ENCODE measurements around the gene POLH. TPM values are rescaled to one million over a fixed set of nuclear protein-coding genes. Genes with fewer than 3 reads are reported as not detected.
"Not testable (repeated sequence)": the region's sequence is repeated elsewhere in the genome, so short reads cannot be mapped to it uniquely, and the experiment has no call there.

Gene POLH
- total and polyA plus RNA-seq, 12 donors, result 1.5 to 25.0 (median 13.3) TPM

DNA sequence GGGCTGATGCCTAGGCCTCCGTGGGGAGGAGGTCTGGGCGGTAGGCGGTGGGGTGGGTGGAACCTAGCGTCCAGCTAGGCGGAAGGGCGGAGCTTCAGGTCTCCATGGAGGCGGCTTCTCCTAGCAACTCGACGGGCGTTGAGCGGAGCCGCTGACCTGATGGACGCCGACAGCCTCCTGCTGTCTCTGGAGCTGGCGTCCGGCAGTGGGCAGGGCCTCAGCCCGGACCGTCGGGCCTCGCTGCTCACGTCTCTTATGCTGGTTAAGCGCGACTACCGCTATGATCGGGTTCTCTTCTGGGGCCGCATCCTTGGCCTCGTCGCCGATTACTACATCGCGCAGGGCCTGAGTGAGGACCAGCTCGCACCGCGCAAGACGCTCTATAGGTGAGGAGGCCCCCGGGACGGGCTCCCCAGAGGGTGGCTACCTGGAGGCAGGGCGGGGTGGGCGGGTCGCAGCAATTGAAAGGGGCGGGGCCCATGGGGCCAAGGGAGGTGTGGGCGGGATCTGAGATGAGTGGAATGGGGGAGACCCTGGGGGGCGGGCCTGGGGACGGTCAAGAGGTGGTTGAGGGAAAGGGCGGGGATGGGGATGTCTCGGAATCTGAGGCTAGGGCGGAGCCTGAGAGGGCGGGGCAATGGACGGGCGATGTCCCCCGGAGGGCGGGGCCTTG, 69.1 kb downstream of the POLH start, which contains the start of gene RSPH9:
RSPH9 (plus strand) TSS at position 97 of the 673 bp plus-strand sequence; CDS start at position 160, 63 bp downstream.
- 2 to 14% (median 4%) methylated on average over 23 to 52 of the region's 52 CpGs for WGBS, 4 donors
- intact Hi-C loops (cut with DNase I), result no loop called here
- H3K36me3 ChIP-seq (replicated peaks in 1 of 2), result peaks cover 0 to 19% of the 10 kb centered on the region in 2 donors
- H3K4me1 ChIP-seq (replicated peaks in 1 of 2), result peaks cover 4 to 5% of the 10 kb centered on the region in 2 donors
- TF ChIP-seq, protein P1, sequence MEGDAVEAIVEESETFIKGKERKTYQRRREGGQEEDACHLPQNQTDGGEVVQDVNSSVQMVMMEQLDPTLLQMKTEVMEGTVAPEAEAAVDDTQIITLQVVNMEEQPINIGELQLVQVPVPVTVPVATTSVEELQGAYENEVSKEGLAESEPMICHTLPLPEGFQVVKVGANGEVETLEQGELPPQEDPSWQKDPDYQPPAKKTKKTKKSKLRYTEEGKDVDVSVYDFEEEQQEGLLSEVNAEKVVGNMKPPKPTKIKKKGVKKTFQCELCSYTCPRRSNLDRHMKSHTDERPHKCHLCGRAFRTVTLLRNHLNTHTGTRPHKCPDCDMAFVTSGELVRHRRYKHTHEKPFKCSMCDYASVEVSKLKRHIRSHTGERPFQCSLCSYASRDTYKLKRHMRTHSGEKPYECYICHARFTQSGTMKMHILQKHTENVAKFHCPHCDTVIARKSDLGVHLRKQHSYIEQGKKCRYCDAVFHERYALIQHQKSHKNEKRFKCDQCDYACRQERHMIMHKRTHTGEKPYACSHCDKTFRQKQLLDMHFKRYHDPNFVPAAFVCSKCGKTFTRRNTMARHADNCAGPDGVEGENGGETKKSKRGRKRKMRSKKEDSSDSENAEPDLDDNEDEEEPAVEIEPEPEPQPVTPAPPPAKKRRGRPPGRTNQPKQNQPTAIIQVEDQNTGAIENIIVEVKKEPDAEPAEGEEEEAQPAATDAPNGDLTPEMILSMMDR (IDR thresholded peaks at IDR 0.05), result no peak
- TF ChIP-seq POLR2A (IDR thresholded peaks at IDR 0.05), result no peak
- no peaks in the 10 kb centered on the region for H3K27me3 ChIP-seq
- peak within 1 kb of the TSS in 2 of 5 donors; percentile 45 to 48 for H3K27ac ChIP-seq
- no peaks in the 10 kb centered on the region for H3K9me3 ChIP-seq (replicated peaks in 1 of 3)
- peak; percentile 51 to 83 (median 73) for DNase-seq
- H3K4me3 ChIP-seq, result peak within 1 kb of the TSS in 2 of 4 donors; percentile 6 to 57

DNA sequence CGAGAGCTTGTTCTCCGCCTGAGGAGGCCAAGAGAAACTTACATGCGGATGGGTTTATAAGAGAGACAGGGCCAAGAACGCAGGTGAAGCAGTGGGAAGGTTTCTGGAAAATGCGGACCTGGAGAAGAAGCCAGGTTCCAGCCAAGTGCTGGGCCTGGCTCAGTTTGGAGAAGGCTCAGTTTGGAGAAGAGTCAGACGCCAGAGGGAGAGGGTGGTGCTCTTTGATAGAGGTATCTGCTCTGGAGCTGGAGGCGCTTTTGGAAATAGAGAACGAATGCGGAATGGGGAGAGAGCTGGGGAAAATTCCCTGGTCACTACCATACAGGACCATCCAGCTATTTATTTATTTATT, 69.6 kb downstream of the POLH start:
- Histone ChIP-seq H3K4me1 (replicated peaks in 1 of 2) (peaks cover 4 to 5% of the 10 kb centered on the region in 2 donors), H3K9me3 (replicated peaks in 1 of 3) (no peaks in the 10 kb centered on the region), H3K4me3 (peak overlapping the region in 2 of 4 donors; percentile 6 to 57), H3K27me3 (no peaks in the 10 kb centered on the region), H3K27ac (peak overlapping the region in 1 of 5 donors; percentile 45), H3K36me3 (replicated peaks in 1 of 2) (peaks cover 0 to 14% of the 10 kb centered on the region in 2 donors)
- WGBS, 4 donors, result 11 to 17% (median 13%) methylated on average over 9 of the region's 9 CpGs
- intact Hi-C loops (cut with DNase I), result no loop called here
- TF ChIP-seq, protein P1 (IDR thresholded peaks at IDR 0.05), result no peak
- no peak for TF ChIP-seq POLR2A (IDR thresholded peaks at IDR 0.05)
- no peak for DNase-seq

DNA sequence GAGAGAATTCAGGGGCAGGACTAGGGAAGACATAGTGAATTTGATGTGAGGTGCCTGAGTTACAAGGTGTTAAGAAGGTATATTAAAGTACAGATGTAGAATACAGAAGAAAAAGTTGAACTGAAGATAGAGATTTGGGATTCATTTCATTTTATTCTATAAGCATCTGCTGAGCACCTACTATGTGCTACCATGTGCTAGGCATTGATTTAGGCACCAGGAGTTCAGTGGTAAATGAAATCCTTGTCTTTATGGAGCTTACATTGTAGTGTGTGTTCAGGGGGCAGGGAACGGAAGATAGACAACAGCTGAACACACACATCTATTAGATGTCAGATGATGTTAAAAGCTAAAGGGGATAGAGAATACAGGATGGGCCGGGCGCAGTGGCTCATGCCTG, 71.6 kb downstream of the POLH start:
- Histone ChIP-seq H3K4me3 (no peak overlapping the region), H3K9me3 (replicated peaks in 1 of 3) (no peaks in the 10 kb centered on the region), H3K27me3 (no peaks in the 10 kb centered on the region), H3K4me1 (replicated peaks in 1 of 2) (peaks cover 4 to 5% of the 10 kb centered on the region in 2 donors), H3K27ac (no peak overlapping the region), H3K36me3 (replicated peaks in 1 of 2) (no peaks in the 10 kb centered on the region)
- WGBS, 4 donors, result 87 to 99% (median 93%) methylated on average over 3 of the region's 3 CpGs
- TF ChIP-seq, protein P1 (IDR thresholded peaks at IDR 0.05), result no peak
- DNase-seq, result no peak
- intact Hi-C loops (cut with DNase I), result no loop called here

DNA sequence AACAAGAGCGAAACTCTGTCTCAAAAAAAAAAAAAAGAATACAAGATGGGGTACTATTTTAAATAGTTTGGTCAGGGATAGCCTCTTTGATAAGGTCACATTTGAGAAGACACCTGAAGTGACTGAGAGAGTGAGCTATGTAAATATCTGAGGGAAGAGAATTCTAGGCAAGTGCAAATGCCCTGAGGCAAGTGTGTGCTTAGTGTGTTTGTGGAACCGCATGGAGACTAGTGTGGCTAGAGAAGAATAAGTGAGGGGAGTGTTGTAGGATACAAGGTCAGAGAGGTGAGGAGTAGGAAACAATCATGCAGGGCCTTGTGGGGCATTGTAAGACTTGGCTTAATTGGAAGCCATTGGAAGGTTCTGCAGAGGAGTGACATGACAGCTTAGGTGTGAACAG, 72.3 kb downstream of the POLH start:
- DNase-seq, result no peak
- 78 to 93% (median 88%) methylated on average over 2 of the region's 2 CpGs for WGBS, 4 donors
- TF ChIP-seq, protein P1 (IDR thresholded peaks at IDR 0.05), result no peak
- no peak for TF ChIP-seq POLR2A (IDR thresholded peaks at IDR 0.05)
- Histone ChIP-seq H3K9me3 (replicated peaks in 1 of 3) (no peaks in the 10 kb centered on the region), H3K27ac (no peak overlapping the region), H3K4me3 (no peak overlapping the region), H3K36me3 (replicated peaks in 1 of 2) (no peaks in the 10 kb centered on the region), H3K27me3 (no peaks in the 10 kb centered on the region), H3K4me1 (replicated peaks in 1 of 2) (peaks cover 4 to 5% of the 10 kb centered on the region in 2 donors)
- intact Hi-C loops (cut with DNase I), result no loop called here

DNA sequence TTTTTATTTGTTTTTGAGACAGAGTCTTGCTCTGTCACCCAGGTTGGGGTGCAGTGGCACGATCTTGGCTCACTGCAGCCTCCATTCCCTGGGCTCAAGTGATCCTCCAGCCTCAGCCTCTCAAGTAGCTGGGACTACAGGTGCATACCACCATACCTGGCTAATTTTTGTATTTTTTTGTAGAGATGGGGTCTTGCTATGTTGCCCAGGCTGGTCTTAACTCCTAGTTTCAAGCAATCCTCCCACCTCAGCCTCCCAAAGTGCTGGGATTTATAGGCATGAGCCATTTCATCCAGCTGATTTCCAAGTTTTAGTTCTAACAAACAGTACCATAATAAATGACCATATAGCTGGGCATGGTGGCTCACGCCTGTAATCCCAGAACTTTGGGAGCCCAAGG, 76.8 kb downstream of the POLH start:
- H3K9me3 ChIP-seq (replicated peaks in 1 of 3); DNase-seq; intact Hi-C loops (cut with DNase I); H3K4me1 ChIP-seq (replicated peaks in 1 of 2); H3K27me3 ChIP-seq; H3K27ac ChIP-seq; H3K4me3 ChIP-seq; H3K36me3 ChIP-seq (replicated peaks in 1 of 2): not testable (repeated sequence)
- WGBS, 4 donors, result 80 to 97% (median 88%) methylated on average over 2 of the region's 2 CpGs
